ENCODE data around the gene LRCH1. TPM values are rescaled to one million over a fixed set of nuclear protein-coding genes. Genes with fewer than 3 reads are reported as not detected.

LRCH1 gene
- polyA plus RNA-seq, 2 donors = 2.1 to 4.3 TPM

GRCh38 chr13:46726347-46726746 lies 173.4 kb downstream of the LRCH1 start:
- Histone ChIP-seq H3K27me3 (ENCODE audit: control insufficient read depth in 1 of 2, insufficient read depth in 2 of 2, low read length in 2 of 2) (no peaks in the 10 kb centered on the region), H3K27ac (ENCODE audit: low read depth in 2 of 2, low read length in 1 of 2) (no peak overlapping the region), H3K4me1 (ENCODE audit: control insufficient read depth in 2 of 2, insufficient read depth in 2 of 2, low read length in 1 of 2) (no peaks in the 10 kb centered on the region), H3K36me3 (ENCODE audit: control insufficient read depth in 2 of 2, insufficient read depth in 2 of 2, low read length in 1 of 2) (peaks cover 7 to 15% of the 10 kb centered on the region in 2 donors), H3K9me3 (ENCODE audit: control insufficient read depth in 2 of 2, insufficient read depth in 1 of 2, low read depth in 1 of 2, low read length in 1 of 2) (no peaks in the 10 kb centered on the region), H3K4me3 (ENCODE audit: low read depth in 1 of 2, low read length in 2 of 2) (no peak overlapping the region)
- 92 to 93% methylated on average over 5 of the region's 5 CpGs for WGBS, 2 donors

DNA sequence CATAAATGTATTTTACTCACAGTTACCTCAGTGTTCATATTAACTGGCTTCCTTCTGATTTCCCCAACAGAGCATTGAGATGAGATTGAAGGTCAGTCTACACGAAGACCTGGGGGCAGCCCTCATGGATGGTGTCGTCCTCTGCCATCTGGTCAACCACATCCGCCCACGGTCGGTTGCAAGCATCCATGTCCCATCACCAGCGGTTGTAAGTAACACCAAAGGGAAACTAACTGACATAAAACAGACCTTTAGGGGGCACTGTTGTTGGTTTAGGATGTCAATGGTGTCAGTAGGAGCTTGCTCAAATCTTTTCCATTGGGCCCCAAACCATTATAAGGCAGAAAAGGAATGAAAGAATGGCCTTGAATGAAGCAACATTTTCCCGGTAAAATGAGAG lies 175.8 kb downstream of the LRCH1 start:
- H3K27me3 ChIP-seq (ENCODE audit: control insufficient read depth in 1 of 2, insufficient read depth in 2 of 2, low read length in 2 of 2) = no peaks in the 10 kb centered on the region
- no peak overlapping the region for H3K27ac ChIP-seq (ENCODE audit: low read depth in 2 of 2, low read length in 1 of 2)
- 89 to 92% methylated on average over 7 of the region's 7 CpGs for WGBS, 2 donors
- peaks cover 12 to 16% of the 10 kb centered on the region in 2 donors for H3K36me3 ChIP-seq (ENCODE audit: control insufficient read depth in 2 of 2, insufficient read depth in 2 of 2, low read length in 1 of 2)
- peaks cover 0 to 2% of the 10 kb centered on the region in 2 donors for H3K4me1 ChIP-seq (ENCODE audit: control insufficient read depth in 2 of 2, insufficient read depth in 2 of 2, low read length in 1 of 2)
- no peaks in the 10 kb centered on the region for H3K9me3 ChIP-seq (ENCODE audit: control insufficient read depth in 2 of 2, insufficient read depth in 1 of 2, low read depth in 1 of 2, low read length in 1 of 2)
- no peak overlapping the region for H3K4me3 ChIP-seq (ENCODE audit: low read depth in 1 of 2, low read length in 2 of 2)

DNA sequence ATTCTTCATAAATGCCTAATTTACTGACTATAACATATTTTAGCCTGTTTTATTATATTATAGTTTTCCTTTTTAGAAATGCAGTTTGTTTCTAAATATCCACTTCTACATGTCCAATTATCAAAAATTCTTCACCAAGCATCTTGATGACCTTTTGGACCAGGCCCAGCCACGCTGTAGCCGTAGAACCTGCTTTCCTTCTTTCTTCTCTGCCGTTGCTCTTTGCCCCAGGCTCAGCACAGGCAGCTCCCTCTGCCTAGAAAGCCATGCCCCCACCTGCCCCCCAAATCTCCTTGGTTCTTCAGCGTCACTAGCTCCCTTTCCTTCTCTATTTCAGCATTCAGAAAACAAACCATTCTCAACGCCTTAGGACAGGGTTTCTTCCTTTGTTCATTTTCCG lies 178.6 kb downstream of the LRCH1 start:
- Histone ChIP-seq H3K4me1 (ENCODE audit: control insufficient read depth in 2 of 2, insufficient read depth in 2 of 2, low read length in 1 of 2) (peaks cover 0 to 2% of the 10 kb centered on the region in 2 donors), H3K27ac (ENCODE audit: low read depth in 2 of 2, low read length in 1 of 2) (no peak overlapping the region), H3K27me3 (ENCODE audit: control insufficient read depth in 1 of 2, insufficient read depth in 2 of 2, low read length in 2 of 2) (no peaks in the 10 kb centered on the region), H3K36me3 (ENCODE audit: control insufficient read depth in 2 of 2, insufficient read depth in 2 of 2, low read length in 1 of 2) (peaks cover 12% of the 10 kb centered on the region in 2 donors), H3K9me3 (ENCODE audit: control insufficient read depth in 2 of 2, insufficient read depth in 1 of 2, low read depth in 1 of 2, low read length in 1 of 2) (no peaks in the 10 kb centered on the region), H3K4me3 (ENCODE audit: low read depth in 1 of 2, low read length in 2 of 2) (no peak overlapping the region)
- 66 to 79% methylated on average over 6 of the region's 6 CpGs for WGBS, 2 donors

DNA sequence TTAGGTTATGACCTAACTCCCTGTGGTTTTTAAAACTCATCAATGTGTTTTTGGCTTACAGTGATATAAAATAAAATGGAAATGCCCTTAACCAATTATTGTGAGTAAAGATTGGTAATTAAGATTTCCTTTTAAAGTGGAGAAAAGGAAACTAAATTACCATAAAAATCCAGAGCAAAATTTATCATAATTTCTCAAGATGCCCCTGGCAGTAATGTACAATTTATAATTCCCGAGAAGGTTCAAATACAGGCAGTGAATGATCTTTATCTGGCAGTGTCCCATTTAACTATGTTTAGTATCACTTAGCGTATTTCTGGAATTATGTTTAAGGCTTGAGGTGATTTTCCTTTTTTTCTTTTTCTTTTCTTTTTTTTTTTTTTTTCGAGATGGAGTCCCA lies 182.5 kb downstream of the LRCH1 start:
- no peaks in the 10 kb centered on the region for H3K9me3 ChIP-seq (ENCODE audit: control insufficient read depth in 2 of 2, insufficient read depth in 1 of 2, low read depth in 1 of 2, low read length in 1 of 2)
- H3K36me3 ChIP-seq (ENCODE audit: control insufficient read depth in 2 of 2, insufficient read depth in 2 of 2, low read length in 1 of 2) = peaks cover 4 to 8% of the 10 kb centered on the region in 2 donors
- H3K4me1 ChIP-seq (ENCODE audit: control insufficient read depth in 2 of 2, insufficient read depth in 2 of 2, low read length in 1 of 2) = peaks cover 0 to 2% of the 10 kb centered on the region in 2 donors
- WGBS, 2 donors = 95% methylated on average over 3 of the region's 3 CpGs
- no peaks in the 10 kb centered on the region for H3K27me3 ChIP-seq (ENCODE audit: control insufficient read depth in 1 of 2, insufficient read depth in 2 of 2, low read length in 2 of 2)
- H3K4me3 ChIP-seq (ENCODE audit: low read depth in 1 of 2, low read length in 2 of 2) = no peak overlapping the region
- no peak overlapping the region for H3K27ac ChIP-seq (ENCODE audit: low read depth in 2 of 2, low read length in 1 of 2)

DNA sequence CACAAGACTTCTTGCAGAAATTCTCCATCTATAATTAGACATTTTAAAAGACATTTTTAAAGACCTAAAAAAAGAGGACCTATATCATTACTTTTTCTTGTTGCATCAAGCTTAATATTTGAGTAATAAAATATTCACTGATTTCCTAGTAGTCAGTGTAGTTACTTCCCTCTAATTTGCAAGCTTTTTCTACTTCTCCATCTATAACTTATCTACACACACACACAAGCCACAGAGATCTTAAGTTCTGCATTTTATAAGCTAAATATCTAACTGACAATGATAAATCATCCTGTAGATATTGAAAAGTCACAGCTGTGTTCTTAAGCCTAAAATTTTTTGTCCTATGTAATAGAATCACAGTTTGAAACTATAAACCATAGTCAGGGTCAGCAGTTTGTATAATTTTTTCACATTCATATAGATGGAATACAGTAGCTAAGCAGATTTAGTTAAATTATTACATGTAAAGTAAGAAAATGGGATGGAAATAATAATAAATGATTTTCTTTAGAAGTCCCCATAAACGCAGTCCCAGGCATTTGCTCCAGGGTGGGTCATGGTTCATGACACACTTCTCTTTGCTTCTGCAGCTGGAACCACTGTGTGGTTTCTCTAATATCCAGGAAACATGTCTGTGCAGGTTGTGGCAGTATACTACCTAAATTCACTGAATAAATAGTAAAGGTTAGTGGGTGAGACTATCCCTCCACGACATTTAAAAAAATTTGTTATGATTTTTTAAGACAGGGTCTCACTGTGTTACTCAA lies 183.8 kb downstream of the LRCH1 start:
- no peaks in the 10 kb centered on the region for H3K27me3 ChIP-seq (ENCODE audit: control insufficient read depth in 1 of 2, insufficient read depth in 2 of 2, low read length in 2 of 2)
- H3K4me1 ChIP-seq (ENCODE audit: control insufficient read depth in 2 of 2, insufficient read depth in 2 of 2, low read length in 1 of 2) = no peaks in the 10 kb centered on the region
- no peaks in the 10 kb centered on the region for H3K9me3 ChIP-seq (ENCODE audit: control insufficient read depth in 2 of 2, insufficient read depth in 1 of 2, low read depth in 1 of 2, low read length in 1 of 2)
- H3K27ac ChIP-seq (ENCODE audit: low read depth in 2 of 2, low read length in 1 of 2) = no peak overlapping the region
- WGBS, 2 donors = 51 to 68% methylated on average over 2 of the region's 2 CpGs
- peaks cover 7 to 8% of the 10 kb centered on the region in 2 donors for H3K36me3 ChIP-seq (ENCODE audit: control insufficient read depth in 2 of 2, insufficient read depth in 2 of 2, low read length in 1 of 2)
- no peak overlapping the region for H3K4me3 ChIP-seq (ENCODE audit: low read depth in 1 of 2, low read length in 2 of 2)

DNA sequence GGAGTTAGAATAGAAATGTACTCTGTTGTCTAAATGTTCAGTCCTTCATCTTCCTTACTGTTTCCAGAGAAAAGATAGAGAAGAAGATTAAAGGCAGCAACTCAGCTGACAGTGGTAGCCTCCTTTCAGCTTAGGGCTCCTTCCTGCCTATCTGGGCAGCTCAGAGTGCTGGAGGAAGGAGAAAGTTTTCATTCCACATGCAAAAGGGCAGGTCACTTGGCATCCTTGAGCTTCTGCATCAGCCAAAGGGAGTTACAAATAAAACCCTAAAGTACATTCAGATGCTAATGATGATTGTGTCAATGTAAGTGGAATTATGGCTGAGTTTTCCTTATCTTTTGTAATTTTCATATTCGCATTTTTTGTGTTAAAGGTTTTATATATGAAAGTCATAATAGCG lies 185.1 kb downstream of the LRCH1 start:
- no peaks in the 10 kb centered on the region for H3K4me1 ChIP-seq (ENCODE audit: control insufficient read depth in 2 of 2, insufficient read depth in 2 of 2, low read length in 1 of 2)
- no peak overlapping the region for H3K4me3 ChIP-seq (ENCODE audit: low read depth in 1 of 2, low read length in 2 of 2)
- H3K36me3 ChIP-seq (ENCODE audit: control insufficient read depth in 2 of 2, insufficient read depth in 2 of 2, low read length in 1 of 2) = peaks cover 6 to 8% of the 10 kb centered on the region in 2 donors
- no peaks in the 10 kb centered on the region for H3K9me3 ChIP-seq (ENCODE audit: control insufficient read depth in 2 of 2, insufficient read depth in 1 of 2, low read depth in 1 of 2, low read length in 1 of 2)
- 90 to 96% methylated on average over 2 of the region's 2 CpGs for WGBS, 2 donors
- no peaks in the 10 kb centered on the region for H3K27me3 ChIP-seq (ENCODE audit: control insufficient read depth in 1 of 2, insufficient read depth in 2 of 2, low read length in 2 of 2)
- H3K27ac ChIP-seq (ENCODE audit: low read depth in 2 of 2, low read length in 1 of 2) = no peak overlapping the region

- H3K9me3 ChIP-seq (ENCODE audit: control insufficient read depth in 2 of 2, insufficient read depth in 1 of 2, low read depth in 1 of 2, low read length in 1 of 2) = no peaks in the 10 kb centered on the region
- H3K4me1 ChIP-seq (ENCODE audit: control insufficient read depth in 2 of 2, insufficient read depth in 2 of 2, low read length in 1 of 2) = no peaks in the 10 kb centered on the region
- WGBS, 2 donors = 91 to 96% methylated on average over 1 of the region's 1 CpG
- H3K4me3 ChIP-seq (ENCODE audit: low read depth in 1 of 2, low read length in 2 of 2) = no peak overlapping the region
- no peaks in the 10 kb centered on the region for H3K27me3 ChIP-seq (ENCODE audit: control insufficient read depth in 1 of 2, insufficient read depth in 2 of 2, low read length in 2 of 2)
- H3K36me3 ChIP-seq (ENCODE audit: control insufficient read depth in 2 of 2, insufficient read depth in 2 of 2, low read length in 1 of 2) = peaks cover 6 to 8% of the 10 kb centered on the region in 2 donors
- no peak overlapping the region for H3K27ac ChIP-seq (ENCODE audit: low read depth in 2 of 2, low read length in 1 of 2)
These were observed 185.8 kb downstream of the LRCH1 start for GRCh38 chr13:46738766-46739165.

DNA sequence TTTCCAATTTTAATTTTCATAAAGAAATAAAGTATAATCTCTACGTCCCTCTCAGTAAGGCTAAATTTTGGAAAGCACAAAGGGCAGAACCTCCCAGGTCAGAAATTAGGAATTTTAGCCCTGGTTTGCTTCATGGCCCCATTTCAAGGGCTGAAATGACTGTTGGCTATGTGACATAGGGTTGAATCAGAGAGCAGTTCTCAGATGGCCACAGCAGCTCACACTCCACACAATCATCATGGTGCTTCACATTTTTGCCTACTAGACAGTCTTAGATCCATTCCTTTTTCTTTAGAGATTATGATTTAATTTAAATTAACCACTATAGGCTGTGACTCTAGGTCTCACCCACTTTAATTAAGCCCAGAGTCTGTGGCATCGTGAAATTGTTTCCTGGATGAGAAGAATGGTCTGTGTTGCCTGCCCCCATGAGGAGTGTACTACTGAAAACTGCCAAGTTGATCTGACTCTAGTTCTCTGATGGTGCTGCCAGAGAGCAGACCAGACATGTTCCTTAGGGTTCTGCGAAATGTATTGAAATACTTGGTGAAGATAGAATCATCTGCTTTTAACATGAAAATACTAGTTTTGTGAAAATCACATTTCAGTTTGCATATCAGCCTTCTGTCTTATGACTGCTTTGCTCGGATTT lies 186.6 kb downstream of the LRCH1 start:
- WGBS, 2 donors = 90 to 91% methylated on average over 4 of the region's 4 CpGs
- Histone ChIP-seq H3K9me3 (ENCODE audit: control insufficient read depth in 2 of 2, insufficient read depth in 1 of 2, low read depth in 1 of 2, low read length in 1 of 2) (no peaks in the 10 kb centered on the region), H3K4me1 (ENCODE audit: control insufficient read depth in 2 of 2, insufficient read depth in 2 of 2, low read length in 1 of 2) (no peaks in the 10 kb centered on the region), H3K4me3 (ENCODE audit: low read depth in 1 of 2, low read length in 2 of 2) (no peak overlapping the region), H3K27me3 (ENCODE audit: control insufficient read depth in 1 of 2, insufficient read depth in 2 of 2, low read length in 2 of 2) (no peaks in the 10 kb centered on the region), H3K36me3 (ENCODE audit: control insufficient read depth in 2 of 2, insufficient read depth in 2 of 2, low read length in 1 of 2) (peaks cover 6 to 8% of the 10 kb centered on the region in 2 donors), H3K27ac (ENCODE audit: low read depth in 2 of 2, low read length in 1 of 2) (no peak overlapping the region)

DNA sequence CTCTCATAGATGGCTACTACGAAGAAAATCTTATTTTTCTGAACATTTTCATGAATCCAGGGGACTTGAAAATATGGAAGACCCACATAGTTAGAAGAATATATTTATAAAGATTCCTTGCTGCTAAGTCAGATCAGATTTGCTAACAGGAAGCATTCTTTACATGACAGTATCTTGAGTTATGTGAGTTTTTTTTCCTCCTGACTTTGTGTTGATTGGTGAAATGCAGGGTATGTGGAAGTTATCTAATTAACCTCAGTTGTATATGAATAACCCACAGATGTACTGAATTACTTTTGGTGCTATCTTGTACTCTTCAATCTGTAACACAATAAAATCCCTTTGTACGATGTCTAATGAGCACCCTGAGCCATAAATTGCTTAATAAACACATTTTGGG lies 190.2 kb downstream of the LRCH1 start:
- H3K27ac ChIP-seq (ENCODE audit: low read depth in 2 of 2, low read length in 1 of 2) = no peak overlapping the region
- peaks cover 8 to 14% of the 10 kb centered on the region in 2 donors for H3K36me3 ChIP-seq (ENCODE audit: control insufficient read depth in 2 of 2, insufficient read depth in 2 of 2, low read length in 1 of 2)
- 93 to 94% methylated on average over 2 of the region's 2 CpGs for WGBS, 2 donors
- no peaks in the 10 kb centered on the region for H3K27me3 ChIP-seq (ENCODE audit: control insufficient read depth in 1 of 2, insufficient read depth in 2 of 2, low read length in 2 of 2)
- H3K9me3 ChIP-seq (ENCODE audit: control insufficient read depth in 2 of 2, insufficient read depth in 1 of 2, low read depth in 1 of 2, low read length in 1 of 2) = no peaks in the 10 kb centered on the region
- no peaks in the 10 kb centered on the region for H3K4me1 ChIP-seq (ENCODE audit: control insufficient read depth in 2 of 2, insufficient read depth in 2 of 2, low read length in 1 of 2)
- H3K4me3 ChIP-seq (ENCODE audit: low read depth in 1 of 2, low read length in 2 of 2) = no peak overlapping the region

GRCh38 chr13:46745062-46745461 lies 192.1 kb downstream of the LRCH1 start:
- H3K27ac ChIP-seq (ENCODE audit: low read depth in 2 of 2, low read length in 1 of 2) = no peak overlapping the region
- no peaks in the 10 kb centered on the region for H3K4me1 ChIP-seq (ENCODE audit: control insufficient read depth in 2 of 2, insufficient read depth in 2 of 2, low read length in 1 of 2)
- H3K9me3 ChIP-seq (ENCODE audit: control insufficient read depth in 2 of 2, insufficient read depth in 1 of 2, low read depth in 1 of 2, low read length in 1 of 2) = no peaks in the 10 kb centered on the region
- H3K4me3 ChIP-seq (ENCODE audit: low read depth in 1 of 2, low read length in 2 of 2) = no peak overlapping the region
- no peaks in the 10 kb centered on the region for H3K27me3 ChIP-seq (ENCODE audit: control insufficient read depth in 1 of 2, insufficient read depth in 2 of 2, low read length in 2 of 2)
- H3K36me3 ChIP-seq (ENCODE audit: control insufficient read depth in 2 of 2, insufficient read depth in 2 of 2, low read length in 1 of 2) = peaks cover 8 to 14% of the 10 kb centered on the region in 2 donors
- 93 to 94% methylated on average over 4 of the region's 4 CpGs for WGBS, 2 donors
